Measurements from ENCODE around the gene SOWAHA.

The SOWAHA gene

DNA sequence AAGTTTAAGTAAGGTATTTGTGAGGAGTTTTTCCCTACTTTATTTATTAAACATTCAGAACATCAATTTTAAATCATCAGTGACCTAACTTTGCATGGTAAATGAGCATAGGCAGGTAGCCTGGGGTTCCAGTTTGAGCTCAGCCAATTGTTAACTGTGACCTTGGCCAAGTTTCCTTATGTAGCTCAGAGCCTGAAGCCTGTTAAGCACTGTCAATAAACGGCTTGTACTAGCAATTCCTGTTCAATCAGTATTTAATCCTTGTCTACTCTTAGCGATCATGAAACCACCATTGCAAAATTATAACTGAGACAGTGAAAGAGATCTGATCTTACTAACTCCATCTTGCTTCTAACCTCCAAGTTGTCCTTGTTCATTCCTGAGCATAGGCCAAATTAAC is 4.7 kb upstream of the SOWAHA start:
- no peak for DNase-seq (ENCODE audit: low read depth)

DNA sequence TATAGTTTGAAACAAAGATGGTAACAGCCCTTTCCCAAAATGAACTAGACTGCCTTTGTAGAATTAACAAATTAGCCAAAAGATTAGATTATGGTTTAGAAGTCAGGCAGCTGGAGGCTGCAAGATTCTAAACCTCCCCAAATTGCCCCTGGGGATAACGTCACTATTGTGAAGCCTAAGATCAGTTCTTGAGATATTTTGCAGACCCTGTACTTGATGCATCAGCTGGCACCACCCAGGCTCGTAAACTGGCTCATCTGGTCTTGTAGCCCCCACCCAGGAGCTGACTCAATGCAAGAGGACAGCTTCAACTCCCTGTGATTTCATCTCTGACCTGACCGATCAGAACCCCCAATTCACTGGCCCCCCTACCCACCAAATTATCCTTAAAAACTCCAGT is 4.2 kb upstream of the SOWAHA start:
- DNase-seq (ENCODE audit: low read depth) = no peak

DNA sequence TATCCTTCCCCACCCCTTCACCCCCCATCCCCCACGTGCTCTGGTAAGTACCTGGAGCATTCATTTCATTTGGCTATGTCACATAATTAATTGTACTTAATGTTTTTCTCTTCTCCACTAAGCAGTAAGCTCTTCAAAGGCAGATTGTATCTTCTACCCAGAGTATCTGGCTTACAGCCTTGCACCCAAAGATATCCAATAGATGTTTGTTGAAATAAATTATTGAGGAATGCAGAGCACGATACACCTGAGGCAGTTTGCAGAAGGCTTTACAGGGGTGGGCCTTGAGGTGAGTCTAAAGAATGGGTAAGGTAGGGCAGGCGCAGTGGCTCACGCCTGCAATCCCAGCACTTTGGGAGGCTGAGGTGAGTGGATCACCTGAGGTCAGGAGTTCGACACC is 2.5 kb upstream of the SOWAHA start:
- no peak for DNase-seq (ENCODE audit: low read depth)

DNA sequence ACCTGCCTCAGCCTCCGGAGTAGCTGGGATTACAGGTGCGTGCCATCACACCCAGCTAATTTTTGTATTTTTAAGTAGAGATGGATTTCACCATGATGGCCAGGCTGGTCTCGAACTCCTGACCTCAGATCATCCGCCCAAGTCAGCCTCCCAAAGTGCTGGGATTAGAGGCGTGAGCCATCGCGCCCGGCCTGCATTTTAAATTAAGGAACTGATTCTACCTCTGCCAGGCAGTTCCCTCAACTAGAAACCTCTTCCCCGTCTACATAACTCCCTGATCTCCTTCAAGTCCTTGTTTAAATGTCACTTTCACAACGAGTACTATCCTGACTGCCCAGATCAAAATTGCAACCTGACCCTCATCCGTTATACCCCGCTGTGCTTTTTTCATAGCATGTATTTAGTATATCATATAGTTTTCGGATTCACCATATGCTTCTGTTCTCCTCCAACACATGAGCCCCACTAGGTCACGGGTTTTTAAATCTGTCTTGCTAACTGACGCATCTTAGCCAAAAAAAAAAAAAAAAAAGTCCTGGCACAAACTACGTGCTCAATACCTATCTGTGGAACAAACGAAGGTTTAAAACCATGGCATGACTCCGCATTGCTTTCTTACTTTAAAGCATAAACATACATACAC is 858 bp upstream of the SOWAHA start:
- no peak for DNase-seq (ENCODE audit: low read depth)

DNA sequence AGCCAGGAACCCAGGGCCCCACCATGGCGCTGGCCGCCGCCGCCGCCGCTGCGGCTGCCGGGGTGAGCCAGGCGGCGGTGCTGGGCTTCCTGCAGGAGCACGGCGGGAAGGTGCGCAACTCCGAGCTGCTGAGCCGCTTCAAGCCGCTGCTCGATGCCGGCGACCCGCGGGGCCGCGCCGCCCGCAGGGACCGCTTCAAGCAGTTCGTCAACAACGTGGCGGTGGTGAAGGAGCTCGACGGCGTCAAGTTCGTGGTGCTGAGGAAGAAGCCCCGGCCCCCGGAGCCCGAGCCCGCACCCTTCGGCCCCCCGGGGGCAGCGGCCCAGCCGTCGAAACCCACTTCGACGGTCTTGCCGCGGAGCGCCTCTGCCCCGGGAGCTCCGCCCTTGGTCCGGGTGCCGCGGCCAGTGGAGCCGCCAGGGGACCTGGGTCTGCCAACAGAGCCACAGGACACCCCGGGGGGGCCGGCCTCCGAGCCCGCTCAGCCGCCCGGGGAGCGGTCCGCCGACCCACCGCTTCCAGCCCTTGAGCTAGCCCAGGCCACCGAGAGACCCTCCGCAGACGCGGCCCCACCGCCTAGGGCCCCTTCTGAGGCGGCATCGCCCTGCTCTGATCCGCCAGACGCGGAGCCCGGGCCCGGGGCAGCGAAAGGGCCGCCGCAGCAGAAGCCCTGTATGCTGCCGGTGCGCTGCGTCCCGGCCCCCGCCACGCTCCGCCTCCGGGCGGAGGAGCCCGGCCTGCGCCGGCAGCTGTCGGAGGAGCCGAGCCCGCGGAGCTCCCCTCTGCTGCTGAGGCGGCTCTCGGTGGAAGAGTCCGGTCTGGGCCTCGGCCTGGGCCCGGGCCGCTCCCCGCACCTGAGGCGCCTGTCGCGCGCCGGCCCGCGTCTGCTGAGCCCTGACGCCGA is 749 bp downstream of the SOWAHA start:
- DNase-seq (ENCODE audit: low read depth) = peak; percentile 30

DNA sequence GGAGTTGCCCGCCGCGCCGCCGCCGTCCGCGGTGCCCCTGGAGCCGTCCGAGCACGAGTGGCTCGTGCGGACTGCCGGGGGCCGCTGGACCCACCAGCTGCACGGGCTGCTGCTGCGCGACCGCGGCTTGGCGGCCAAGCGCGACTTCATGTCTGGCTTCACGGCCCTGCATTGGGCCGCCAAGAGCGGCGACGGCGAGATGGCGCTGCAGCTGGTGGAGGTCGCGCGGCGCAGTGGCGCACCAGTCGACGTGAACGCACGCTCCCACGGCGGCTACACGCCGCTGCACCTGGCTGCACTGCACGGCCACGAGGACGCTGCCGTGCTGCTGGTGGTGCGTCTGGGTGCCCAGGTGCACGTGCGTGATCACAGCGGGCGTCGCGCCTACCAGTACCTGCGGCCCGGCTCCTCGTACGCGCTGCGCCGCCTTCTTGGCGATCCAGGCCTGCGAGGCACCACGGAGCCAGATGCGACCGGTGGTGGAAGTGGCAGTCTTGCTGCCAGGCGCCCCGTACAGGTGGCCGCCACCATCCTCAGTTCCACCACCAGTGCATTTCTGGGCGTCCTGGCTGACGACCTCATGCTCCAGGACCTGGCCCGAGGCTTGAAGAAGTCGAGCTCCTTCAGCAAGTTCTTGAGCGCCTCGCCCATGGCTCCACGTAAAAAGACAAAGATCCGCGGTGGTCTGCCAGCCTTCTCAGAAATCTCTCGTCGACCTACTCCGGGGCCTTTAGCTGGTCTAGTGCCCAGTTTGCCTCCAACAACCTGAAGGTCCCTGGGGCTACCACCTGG is 1.6 kb downstream of the SOWAHA start:
- no peak for DNase-seq (ENCODE audit: low read depth)

DNA sequence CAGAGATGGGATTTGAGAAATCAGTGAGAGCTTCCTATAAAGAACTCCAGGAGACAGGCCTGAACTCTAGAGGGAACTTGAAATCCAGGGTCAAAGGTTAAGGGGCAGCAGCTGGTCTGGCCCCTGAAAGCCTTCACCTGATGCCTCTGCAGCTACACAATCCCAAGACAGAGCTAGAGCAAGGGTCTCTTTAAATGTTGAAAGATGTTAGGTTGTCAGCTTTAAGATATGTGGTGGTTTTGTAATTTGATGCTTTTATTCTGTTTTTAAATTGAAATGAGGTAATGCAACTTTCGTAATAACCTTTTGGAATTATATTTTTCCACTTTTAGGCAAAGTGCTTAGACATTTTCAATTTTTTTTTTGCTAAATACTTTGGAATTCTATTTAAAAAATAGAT is 2.4 kb downstream of the SOWAHA start:
- peak; percentile 75 for DNase-seq (ENCODE audit: low read depth)

DNA sequence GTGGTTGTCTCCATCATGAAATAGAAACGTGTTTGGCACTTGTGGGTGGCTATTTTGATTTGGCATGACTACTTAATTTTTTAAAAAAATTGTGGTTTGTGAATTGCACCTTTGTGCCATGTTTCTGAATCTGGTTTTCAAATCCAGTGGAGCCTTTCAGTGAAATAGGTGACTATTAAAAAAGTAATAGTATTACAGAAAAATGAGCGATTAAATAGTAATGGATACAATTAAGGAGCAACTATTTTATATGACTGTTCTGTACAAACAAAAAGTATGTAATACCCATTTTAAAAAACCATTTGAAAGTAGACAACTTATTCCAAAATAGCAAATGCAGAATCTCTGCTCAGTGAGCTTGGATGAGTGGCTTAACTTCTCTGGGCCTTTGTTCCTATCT is 3.0 kb downstream of the SOWAHA start:
- DNase-seq (ENCODE audit: low read depth) = no peak

DNA sequence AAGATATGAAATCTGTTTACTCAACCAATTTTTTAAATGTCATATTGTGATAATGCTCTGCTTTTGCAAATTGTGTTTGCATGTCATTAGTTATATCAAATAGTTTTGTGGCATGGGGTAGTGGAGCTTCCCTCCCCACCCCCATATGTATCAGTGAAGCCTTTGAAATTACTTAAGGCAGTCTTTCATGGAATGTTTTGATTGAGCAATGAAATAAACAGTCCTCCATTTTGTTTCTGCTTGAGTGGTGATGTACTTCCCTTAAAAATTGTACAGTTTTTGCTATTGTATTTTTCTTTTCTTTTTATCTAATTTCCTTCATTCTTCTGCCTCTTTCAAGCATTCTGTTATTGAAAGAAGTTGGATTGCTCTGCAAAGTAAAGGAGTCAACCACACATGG is 3.5 kb downstream of the SOWAHA start:
- DNase-seq (ENCODE audit: low read depth) = peak; percentile 70

DNA sequence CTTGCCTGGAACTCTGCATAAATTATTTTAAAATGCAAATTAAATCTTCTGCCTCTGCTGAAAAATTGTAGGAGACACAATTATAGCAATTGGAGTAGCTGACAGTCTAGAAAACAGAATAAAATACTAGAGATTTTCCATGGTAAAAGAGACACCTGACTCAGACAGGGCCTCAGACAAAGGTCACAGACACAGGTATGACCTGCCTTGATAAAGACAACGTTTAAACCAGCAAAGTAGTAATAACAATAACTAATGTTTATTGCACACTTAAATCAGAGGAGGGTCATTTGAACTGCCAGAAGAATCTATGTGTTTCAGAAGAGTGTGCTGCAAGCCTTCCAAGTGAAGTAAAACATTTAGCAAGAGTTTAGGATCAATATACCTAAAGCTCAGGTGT is 3.9 kb downstream of the SOWAHA start:
- no peak for DNase-seq (ENCODE audit: low read depth)

DNA sequence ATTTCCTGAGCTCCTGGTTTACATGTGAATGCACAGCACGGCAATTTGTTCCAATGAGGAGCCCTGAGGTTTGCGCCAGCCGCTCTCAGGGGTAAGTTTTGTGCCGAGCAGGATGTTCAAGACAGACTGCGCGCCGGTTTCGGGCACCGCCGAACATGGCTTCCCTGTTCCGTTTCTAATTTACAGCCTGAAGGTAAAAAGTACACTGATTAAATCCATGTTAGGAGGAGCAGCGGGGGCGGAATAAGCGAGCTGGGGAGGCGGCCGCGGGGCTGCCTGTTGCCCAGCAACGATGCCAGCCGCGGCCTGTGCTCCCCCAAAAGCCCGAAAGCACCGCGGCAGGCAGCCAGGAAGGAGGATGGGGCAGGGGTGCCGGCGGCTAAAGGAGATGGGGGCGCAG is 6.4 kb downstream of the SOWAHA start:
- no peak for DNase-seq (ENCODE audit: low read depth)

DNA sequence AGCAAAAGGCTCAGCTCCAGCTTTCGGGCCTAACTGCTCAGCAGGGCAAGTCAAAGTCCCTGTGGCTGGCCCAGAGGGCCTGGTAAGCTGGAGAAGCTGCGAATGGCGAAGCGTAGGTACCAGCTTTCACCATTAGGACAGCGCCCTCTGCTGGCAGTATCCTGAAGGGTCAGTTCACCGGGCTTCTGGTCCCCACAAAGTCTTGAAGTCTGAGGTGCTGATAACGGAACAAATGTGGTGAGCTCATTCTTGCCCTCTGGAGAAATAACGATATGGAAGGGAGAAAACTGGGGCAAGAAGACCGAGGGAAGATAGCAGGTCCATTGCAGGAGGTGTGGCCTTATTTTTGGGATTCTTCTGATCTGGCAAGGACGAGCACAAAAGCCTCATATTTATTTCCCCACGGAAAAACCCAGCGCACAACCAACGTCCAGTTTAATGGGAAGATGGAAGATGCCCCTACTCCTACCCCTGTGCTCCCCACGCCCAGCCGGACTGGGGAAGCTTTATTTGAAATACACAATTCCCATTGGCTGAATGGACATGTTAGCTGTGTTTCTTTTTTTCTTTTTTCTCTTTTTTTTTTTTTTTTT is 7.2 kb downstream of the SOWAHA start:
- peak; percentile 91 for DNase-seq (ENCODE audit: low read depth)

DNA sequence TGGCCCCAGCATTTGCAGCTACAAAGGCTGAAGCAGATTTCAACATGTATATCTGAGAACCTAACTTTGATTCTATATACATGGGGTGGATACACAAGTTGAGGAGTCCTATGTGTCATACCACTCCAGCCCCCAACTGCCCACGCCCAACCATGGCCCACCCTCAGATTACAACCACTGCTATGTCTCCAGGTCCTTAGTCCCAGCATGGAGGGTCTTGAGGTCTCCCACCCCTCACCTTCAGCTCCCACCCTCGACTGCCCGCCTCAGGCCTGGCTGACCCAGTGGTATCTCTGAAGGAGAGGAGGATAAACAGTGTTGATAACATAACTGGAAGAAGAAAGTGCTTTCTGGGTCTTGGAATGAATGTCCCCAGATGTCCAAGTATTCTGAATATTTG is 8.2 kb downstream of the SOWAHA start:
- no peak for DNase-seq (ENCODE audit: low read depth)

DNA sequence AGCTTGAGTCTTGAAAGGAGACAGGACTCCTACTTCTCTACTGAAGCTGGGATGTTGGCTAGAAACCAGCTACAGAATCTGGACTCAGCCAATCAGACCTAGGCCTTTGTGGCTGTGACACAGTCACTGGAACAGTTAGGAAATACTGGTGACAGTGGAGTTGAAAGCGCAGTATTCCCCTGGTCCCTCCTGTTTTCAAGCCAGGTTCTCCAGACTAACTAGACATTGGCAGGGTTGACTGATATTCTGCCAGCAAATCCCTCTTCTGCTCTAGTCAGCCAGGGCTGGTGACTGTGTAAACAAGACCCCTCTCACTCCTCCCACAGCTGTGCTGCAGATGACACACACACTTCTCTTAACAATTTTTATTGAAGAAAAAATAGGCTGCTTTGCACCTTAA is 8.7 kb downstream of the SOWAHA start:
- DNase-seq (ENCODE audit: low read depth) = peak; percentile 52

DNA sequence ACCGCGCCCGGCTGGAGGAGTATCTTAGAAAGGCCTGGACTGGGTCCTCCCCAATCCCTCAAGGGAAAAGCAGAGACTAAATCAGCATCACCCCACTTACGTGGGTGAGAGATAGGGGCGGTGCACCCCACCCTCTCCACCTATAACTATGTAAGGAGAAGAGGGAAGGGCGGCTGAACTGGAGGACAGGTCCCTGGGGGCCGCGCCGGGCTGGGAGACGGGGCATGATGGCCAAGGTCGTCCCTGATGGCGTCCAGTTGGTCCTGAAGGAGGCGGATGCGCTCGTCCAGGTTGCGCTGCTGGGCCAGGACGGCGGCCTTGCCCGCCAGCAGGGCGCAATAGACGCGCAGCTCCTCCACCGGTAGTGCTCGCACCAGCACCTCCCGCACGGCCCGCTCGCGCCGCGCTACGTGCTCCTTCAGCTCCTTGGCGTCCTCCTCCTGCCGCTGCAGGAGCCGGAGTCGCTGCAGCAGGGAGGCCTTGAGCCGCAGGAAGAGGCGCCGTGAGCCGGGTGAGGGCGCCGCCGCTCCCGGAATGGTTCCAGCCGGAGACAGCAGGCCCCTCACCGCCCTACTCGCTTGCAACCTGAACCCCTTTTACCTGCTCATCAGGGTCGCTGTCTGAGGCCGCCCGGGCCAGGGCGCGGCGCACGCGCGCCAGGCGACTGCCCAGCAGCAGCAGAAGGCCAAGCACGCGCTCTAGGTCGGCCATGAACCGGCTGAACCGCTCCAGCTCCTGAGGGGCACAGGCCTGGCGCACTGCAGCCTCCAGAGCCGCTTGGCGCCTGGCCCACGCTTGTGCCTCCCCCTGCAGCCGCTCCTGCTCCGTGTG is 9.8 kb downstream of the SOWAHA start:
- DNase-seq (ENCODE audit: low read depth) = no peak

DNA sequence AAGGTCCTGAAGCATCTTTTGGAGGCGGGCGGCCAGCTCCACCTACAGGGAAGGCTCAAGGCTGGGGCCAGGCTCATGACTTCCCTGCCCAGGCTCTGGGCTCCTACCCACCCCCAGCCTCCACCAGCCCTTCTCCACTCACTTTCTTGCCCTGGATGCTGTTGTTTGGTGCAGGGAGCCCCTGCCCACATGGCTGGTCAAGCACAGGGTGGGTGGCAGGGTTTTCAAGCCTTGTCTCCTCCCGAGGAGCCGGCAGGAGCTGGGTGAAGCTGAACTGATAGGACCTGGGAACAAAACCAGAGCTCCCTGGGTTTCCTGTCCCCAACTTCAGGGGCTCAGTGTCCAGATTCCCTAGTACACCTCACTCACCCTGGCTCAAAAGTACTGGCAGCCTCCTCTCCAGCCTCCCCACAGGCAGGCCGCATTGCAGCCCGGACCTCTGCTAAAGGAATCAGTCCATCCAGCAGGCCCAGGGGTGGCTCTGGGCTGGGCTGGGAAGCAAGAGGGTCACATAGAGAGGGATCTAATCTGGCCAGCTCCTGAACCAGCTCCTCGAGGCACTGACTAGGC is 10.5 kb downstream of the SOWAHA start:
- DNase-seq (ENCODE audit: low read depth) = no peak

DNA sequence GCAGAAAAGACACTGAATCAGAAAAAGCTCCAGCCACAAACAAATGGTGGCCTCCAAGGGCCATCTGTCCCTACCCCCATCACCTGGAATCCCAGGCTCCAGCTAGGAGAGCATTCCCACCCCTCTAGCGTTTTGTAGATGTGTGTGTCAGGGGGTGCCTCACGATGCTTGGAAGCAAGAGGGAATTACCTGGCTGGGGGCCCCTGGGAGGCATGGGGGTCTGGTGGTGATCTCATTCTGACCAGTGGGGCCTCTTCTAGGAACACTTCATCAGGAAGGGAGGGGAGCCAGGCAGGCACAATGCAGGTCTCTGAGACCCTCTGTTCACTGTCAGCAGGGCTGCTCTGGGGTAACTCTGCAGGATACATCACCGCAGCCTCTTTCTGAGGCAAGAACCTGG is 11.3 kb downstream of the SOWAHA start:
- no peak for DNase-seq (ENCODE audit: low read depth)

DNA sequence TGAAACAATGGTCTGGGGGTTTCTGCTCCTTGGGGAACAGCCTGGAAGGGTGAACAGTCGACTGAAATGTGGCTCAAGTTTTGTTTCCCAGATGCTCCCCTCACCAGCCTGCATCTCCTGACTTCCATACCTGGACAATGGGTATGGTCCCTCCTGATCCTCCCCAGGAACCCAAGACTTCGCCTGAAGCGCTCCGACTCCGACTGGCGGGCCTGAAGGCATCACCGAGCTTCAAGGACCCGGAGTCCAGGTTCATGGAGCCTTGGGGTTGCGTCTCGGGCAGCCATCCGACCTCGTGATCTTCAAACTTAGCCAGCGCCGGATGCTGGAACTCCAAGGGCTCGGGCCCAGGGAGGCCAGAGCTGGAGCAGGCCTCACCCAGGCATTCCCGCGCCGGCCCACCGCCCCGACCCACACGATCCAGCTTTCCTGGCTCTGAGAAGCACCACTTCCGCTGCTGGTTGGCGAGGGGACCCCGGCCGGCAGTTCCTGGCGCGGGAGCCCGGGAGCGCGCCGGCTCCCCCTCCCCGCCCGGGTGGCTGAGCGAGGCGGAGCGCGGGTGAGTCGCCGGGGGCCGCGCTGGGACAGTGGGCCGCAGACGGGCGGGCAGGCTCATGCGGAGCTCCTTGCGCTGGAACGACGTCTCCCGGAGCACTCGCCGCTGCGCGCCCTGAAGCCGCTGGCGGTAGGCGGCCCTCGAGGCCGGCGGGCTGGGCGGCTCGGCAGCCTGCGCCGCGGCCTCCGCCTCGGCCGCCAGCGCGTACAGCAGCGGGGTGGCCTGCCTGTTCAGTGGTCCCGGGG is 12.1 kb downstream of the SOWAHA start:
- DNase-seq (ENCODE audit: low read depth) = no peak

DNA sequence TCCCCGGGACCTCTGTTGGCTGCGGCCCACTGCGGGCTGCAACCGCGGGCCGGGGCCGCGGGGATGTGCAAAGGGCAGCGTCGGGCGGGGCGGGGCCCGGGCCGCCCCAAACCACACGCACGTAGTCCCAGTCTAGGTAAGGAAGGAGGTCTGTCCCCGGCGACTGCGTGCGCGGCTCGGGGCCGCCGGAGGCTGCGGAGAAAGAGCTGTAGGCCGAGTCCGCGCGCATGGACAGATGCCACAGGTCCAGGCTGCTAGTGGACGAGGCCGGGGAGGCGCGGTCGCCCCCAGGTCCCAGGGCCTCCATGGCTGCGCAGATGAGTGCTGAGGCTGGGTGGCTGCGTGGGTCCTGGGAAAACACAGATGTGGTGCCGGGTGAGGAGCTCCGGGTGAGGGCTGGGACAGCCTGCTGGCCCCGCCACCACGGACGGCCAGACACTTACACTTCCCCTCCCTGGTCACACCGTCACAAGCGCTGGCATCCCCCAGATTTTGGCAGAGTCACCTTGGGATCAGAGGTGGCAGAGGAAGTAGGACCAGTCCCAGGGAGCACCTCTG is 12.8 kb downstream of the SOWAHA start:
- no peak for DNase-seq (ENCODE audit: low read depth)

Data from iris pigment epithelial cell (primary cell).